ENCODE results near the gene OR6B2. TPM values are rescaled to one million over a fixed set of nuclear protein-coding genes. Genes with fewer than 3 reads are reported as not detected.

The OR6B2 gene
- total RNA-seq, 2 experiments from 2014 or later, result not detected

- H3K4me2 ChIP-seq (ENCODE audit: low read length), result peak overlapping the region; percentile 77
- no peaks in the 10 kb centered on the region for H3K9me2 ChIP-seq (ENCODE audit: insufficient read depth, low read length)
- H3K36me3 ChIP-seq (ENCODE audit: insufficient read depth, low read length), result peaks cover 20% of the 10 kb centered on the region
- no TSS peak for BruUV-seq (replicated peaks)
- H3K9me3 ChIP-seq (ENCODE audit: low read length), result no peaks in the 10 kb centered on the region
- H2AFZ ChIP-seq (ENCODE audit: low read length), result no peak overlapping the region
- H4K20me1 ChIP-seq (ENCODE audit: insufficient read depth, low read length), result peaks cover 20% of the 10 kb centered on the region
- POLR2A ChIA-PET, result interaction anchor here (0.6 kb wide), 2 partner anchors 52 to 1139 kb away, joined by 3 read pairs; no protein-coding TSS in a partner anchor
- peaks cover 19% of the 10 kb centered on the region for H3K4me1 ChIP-seq (ENCODE audit: insufficient read depth, low read length, poor library complexity, severe bottlenecking)
- peaks cover 39% of the 10 kb centered on the region for H3K79me2 ChIP-seq (ENCODE audit: insufficient read depth, low read depth, low read length)
- peak overlapping the region; percentile 98 for H3K4me3 ChIP-seq (ENCODE audit: low read depth, low read length, poor library complexity, severe bottlenecking)
- DNase-seq (ENCODE audit: low spot score), result peak; percentile 34
- intact Hi-C loops (cut with micrococcal nuclease; ENCODE audit: unreplicated experiment), result loop anchor here (2.0 to 10.0 kb wide), 2 partner anchors 112 to 410 kb away; partner anchors contain the start of genes COPS9 and GPC1
- CTCF ChIA-PET (ENCODE audit: unreplicated experiment), result no interaction called here
- TF ChIP-seq CTCF (conservative IDR thresholded peaks at IDR 0.05; ENCODE audit: low read length), result no peak
- TF ChIP-seq EZH2phosphoT487 (IDR thresholded peaks at IDR 0.05; ENCODE audit: borderline replicate concordance, low read depth, low read length), result no peak
- H3K27ac ChIP-seq (ENCODE audit: low read depth, low read length, poor library complexity, severe bottlenecking), result peak overlapping the region; percentile 22
These were observed 5.5 kb downstream of the OR6B2 start for GRCh38 chr2:240024766-240025165.

- peaks cover 39% of the 10 kb centered on the region for H3K79me2 ChIP-seq (ENCODE audit: insufficient read depth, low read depth, low read length)
- POLR2A ChIA-PET, result no interaction called here
These were observed 6.4 kb downstream of the OR6B2 start for GRCh38 chr2:240023792-240024191.

More at GRCh38 chr2:240023792-240024191, 6.4 kb downstream of the OR6B2 start:
- H4K20me1 ChIP-seq (ENCODE audit: insufficient read depth, low read length), result peaks cover 20% of the 10 kb centered on the region
- DNase-seq (ENCODE audit: low spot score), result no peak
- H3K4me1 ChIP-seq (ENCODE audit: insufficient read depth, low read length, poor library complexity, severe bottlenecking), result peaks cover 19% of the 10 kb centered on the region
- TSS peak; percentile 71 for BruUV-seq (replicated peaks)
- no peak overlapping the region for H2AFZ ChIP-seq (ENCODE audit: low read length)
- H3K9me3 ChIP-seq (ENCODE audit: low read length), result no peaks in the 10 kb centered on the region
- peaks cover 27% of the 10 kb centered on the region for H3K36me3 ChIP-seq (ENCODE audit: insufficient read depth, low read length)
- H3K9me2 ChIP-seq (ENCODE audit: insufficient read depth, low read length), result no peaks in the 10 kb centered on the region
- H3K27ac ChIP-seq (ENCODE audit: low read depth, low read length, poor library complexity, severe bottlenecking), result no peak overlapping the region
- TF ChIP-seq CTCF (conservative IDR thresholded peaks at IDR 0.05; ENCODE audit: low read length) (no peak), EZH2phosphoT487 (IDR thresholded peaks at IDR 0.05; ENCODE audit: borderline replicate concordance, low read depth, low read length) (no peak)
- intact Hi-C loops (cut with micrococcal nuclease; ENCODE audit: unreplicated experiment), result loop anchor here (2.0 to 10.0 kb wide), 2 partner anchors 113 to 411 kb away; partner anchors contain the start of genes COPS9 and GPC1
- CTCF ChIA-PET (ENCODE audit: unreplicated experiment), result no interaction called here
- peak overlapping the region; percentile 77 for H3K4me2 ChIP-seq (ENCODE audit: low read length)
- H3K4me3 ChIP-seq (ENCODE audit: low read depth, low read length, poor library complexity, severe bottlenecking), result peak overlapping the region; percentile 98

Measured in OCI-LY7 (cell line).